IMR-90 (cell line): ENCODE data around the gene FRMD3. TPM values are rescaled to one million over a fixed set of nuclear protein-coding genes. Genes with fewer than 3 reads are reported as not detected.

ENCODE experiments used
- ATAC-seq: fragments of 200-7000 bp; cut with Tn5 transposase; 2 replicates; pipeline ENCODE4 v1.9.1; 2020; ENCODE audit warnings: low read depth, mild to moderate bottlenecking, moderate library complexity
- BruUV-seq: library from RNA; stranded (reverse); fragments of 400-500 nt; replicated peaks from 2 replicates; lab custom pipeline; 2021; lab: Mats Ljungman, UMichigan
- CTCF ChIA-PET: fragments of 300-600 bp; formaldehyde crosslinking; extraction: SDS; loops from one replicate; lab custom pipeline; 2021; ENCODE audit warnings: antibody characterized with exemption; lab: Yijun Ruan, JAX
- POLR2A ChIA-PET: fragments of 300-600 bp; sonication (Branson Sonifier 250); formaldehyde crosslinking; loops from one replicate; lab custom pipeline; 2022; ENCODE audit warnings: antibody characterized with exemption; ENCODE audit not compliant: unreplicated experiment; lab: Charles Lee
- DNase-seq: peaks from one replicate; pipeline ENCODE4 v3.0.0; 2013
- H2AFZ ChIP-seq: replicated peaks from 2 replicates; pipeline ENCODE3; 2013; ENCODE audit warnings: low read length, mild to moderate bottlenecking; ENCODE audit not compliant: poor library complexity
- H2AK5ac ChIP-seq: 2 replicates; pipeline ENCODE4 v1.6.1; 2013; ENCODE audit warnings: low read depth, low read length, inconsistent platforms
- H2AK9ac ChIP-seq: replicated peaks from 2 replicates; pipeline ENCODE3; 2013; ENCODE audit warnings: mild to moderate bottlenecking, low read depth, low read length, moderate library complexity; ENCODE audit not compliant: poor library complexity
- H2BK120ac ChIP-seq: 2 replicates; pipeline ENCODE4 v1.6.1; 2013; ENCODE audit warnings: low read depth, low read length, inconsistent platforms
- H2BK15ac ChIP-seq: 3 replicates; pipeline ENCODE4 v1.6.1; 2013; ENCODE audit warnings: low read depth, low read length, inconsistent platforms
- H2BK20ac ChIP-seq: 2 replicates; pipeline ENCODE4 v1.6.1; 2013; ENCODE audit warnings: low read depth, mild to moderate bottlenecking, inconsistent platforms, low read length, moderate library complexity
- H2BK5ac ChIP-seq: 2 replicates; pipeline ENCODE4 v1.6.1; 2013; ENCODE audit warnings: mild to moderate bottlenecking, low read depth, low read length, inconsistent platforms; ENCODE audit not compliant: poor library complexity, severe bottlenecking
- H3K14ac ChIP-seq: replicated peaks from 2 replicates; pipeline ENCODE4 v1.6.1; 2013; ENCODE audit warnings: low read depth, low read length, inconsistent platforms
- H3K18ac ChIP-seq: 2 replicates; pipeline ENCODE4 v1.6.1; 2013; ENCODE audit warnings: low read depth, low read length, control low read depth
- H3K23ac ChIP-seq: 2 replicates; pipeline ENCODE4 v1.6.1; 2013; ENCODE audit warnings: low read depth, low read length, inconsistent platforms
- H3K27ac ChIP-seq: 2 replicates; pipeline ENCODE4 v1.5.1; 2013; ENCODE audit warnings: mild to moderate bottlenecking, control low read depth, low read length; ENCODE audit not compliant: insufficient read depth
- H3K27me3 ChIP-seq: 2 replicates; pipeline ENCODE4 v1.6.1; 2013; ENCODE audit warnings: low read length; ENCODE audit not compliant: control insufficient read depth, insufficient read depth
- H3K36me3 ChIP-seq: 2 replicates; pipeline ENCODE4 v1.6.1; 2013; ENCODE audit warnings: low read length, mixed read lengths; ENCODE audit not compliant: control insufficient read depth, insufficient read depth
- H3K4ac ChIP-seq: 2 replicates; pipeline ENCODE4 v1.6.1; 2013; ENCODE audit warnings: low read depth, low read length, inconsistent platforms
- H3K4me1 ChIP-seq: 2 replicates; pipeline ENCODE4 v1.6.1; 2013; ENCODE audit warnings: low read length, mixed read lengths; ENCODE audit not compliant: control insufficient read depth, insufficient read depth
- H3K4me2 ChIP-seq: 2 replicates; pipeline ENCODE4 v1.6.1; 2013; ENCODE audit warnings: low read depth, mild to moderate bottlenecking, control low read depth, low read length, moderate library complexity
- H3K4me3 ChIP-seq: 2 replicates; pipeline ENCODE4 v1.5.1; 2013; ENCODE audit warnings: low read depth, mild to moderate bottlenecking, control low read depth, low read length, moderate library complexity; ENCODE audit not compliant: insufficient read depth
- H3K56ac ChIP-seq: 2 replicates; pipeline ENCODE4 v1.6.1; 2013; ENCODE audit warnings: low read length, inconsistent platforms; ENCODE audit not compliant: insufficient read depth; ENCODE audit errors: extremely low read depth
- H3K79me1 ChIP-seq, 2 experiments: 2 replicates each; pipeline ENCODE4 v1.6.1; 2013; ENCODE audit warnings: low read length in 2 of 2, inconsistent platforms in 1 of 2, low read depth in 1 of 2
- H3K9ac ChIP-seq: 2 replicates; pipeline ENCODE4 v1.6.1; 2013; ENCODE audit warnings: low read depth, low read length, control low read depth
- H3K9me1 ChIP-seq: 2 replicates; pipeline ENCODE4 v1.6.1; 2013; ENCODE audit warnings: low read length, inconsistent platforms; ENCODE audit not compliant: insufficient read depth
- H3K9me3 ChIP-seq: 2 replicates; pipeline ENCODE4 v1.6.1; 2013; ENCODE audit warnings: low read length; ENCODE audit not compliant: control insufficient read depth, insufficient read depth
- H4K20me1 ChIP-seq: 2 replicates; pipeline ENCODE4 v1.6.1; 2013; ENCODE audit warnings: low read length, inconsistent platforms; ENCODE audit not compliant: insufficient read depth
- H4K5ac ChIP-seq: 2 replicates; pipeline ENCODE4 v1.6.1; 2013; ENCODE audit warnings: mild to moderate bottlenecking, low read depth, low read length, control low read depth
- H4K8ac ChIP-seq, 2 experiments: 2 replicates each; pipeline ENCODE4 v1.6.1; 2013; ENCODE audit warnings: low read depth in 2 of 2, low read length in 2 of 2, control low read depth in 1 of 2, inconsistent platforms in 1 of 2
- H4K91ac ChIP-seq: 2 replicates; pipeline ENCODE4 v1.6.1; 2013; ENCODE audit warnings: low read depth, low read length, inconsistent platforms; ENCODE audit not compliant: insufficient read depth
- MAZ ChIP-seq: IDR thresholded peaks from 2 replicates; pipeline ENCODE4 v1.6.1; 2012; ENCODE audit warnings: low read depth, mild to moderate bottlenecking, low read length, improper control_type of control experiment, moderate library complexity, borderline replicate concordance
- RAD21 ChIP-seq: IDR thresholded peaks from 2 replicates; pipeline ENCODE4 v1.6.1; 2012; ENCODE audit warnings: low read length, improper control_type of control experiment
- WGBS, 2 experiments: methylation state at CpG; one replicate each; pipeline versions ENCODE4 v1.1.5 to v1.1.7; 2013; ENCODE audit warnings: missing lambda C conversion rate in 2 of 2; ENCODE audit not compliant: insufficient read length in 1 of 2; ENCODE audit errors: extremely low coverage in 2 of 2; 5-methylcytosine and 5-hydroxymethylcytosine counted together
- dilution Hi-C: fragments of 300-500 bp; cut with HindIII; formaldehyde crosslinking; loops from one replicate; pipeline ENCODE4 v1.14.3; 2018; ENCODE audit warnings: low sequenced_read_pairs; ENCODE audit not compliant: unreplicated experiment
- in situ Hi-C: fragments of 300-500 bp; cut with MboI; formaldehyde crosslinking; loops from 3 replicates; pipeline ENCODE4 v1.14.3; 2019; ENCODE audit warnings: low sequenced_read_pairs, inconsistent platforms, mixed read lengths
- intact Hi-C: fragments of 100-400 bp; cut with micrococcal nuclease; formaldehyde crosslinking; loops from 2 replicates; pipeline ENCODE4 v1.10.0; 2022
- polyA plus RNA-seq, 3 experiments: library from polyadenylated mRNA; depleted of rRNA; stranded (reverse); fragments of >200 nt; gene quantifications; 2 replicates each; pipeline ENCODE4 v1.2.3, GENCODE V29; 2012; ENCODE audit warnings: low replicate concordance in 1 of 3
- total RNA-seq: library from RNA; depleted of rRNA; stranded (reverse); fragments of >200 nt; gene quantifications from 2 replicates; pipeline ENCODE4 v1.2.3, GENCODE V29; 2012
- TF ChIP-seq, protein P1 (sequence below): conservative IDR thresholded peaks from 2 replicates; pipeline ENCODE4 v1.5.1; 2012; ENCODE audit warnings: mild to moderate bottlenecking, low read depth, low read length, improper control_type of control experiment

FRMD3 gene
- total and polyA plus RNA-seq, 2 of the 4 experiments (the other 2 are of a cell fraction): 0.02 to 0.18 TPM

- Histone ChIP-seq H3K9me3 (no peaks in the 10 kb centered on the region), H4K5ac (no peak overlapping the region), H4K91ac (no peak overlapping the region), H3K9ac (no peak overlapping the region), H3K79me1 (no peaks in the 10 kb centered on the region), H2BK120ac (no peak overlapping the region), H2BK15ac (no peak overlapping the region), H3K23ac (no peak overlapping the region), H3K4me2 (no peak overlapping the region), H2BK5ac (no peak overlapping the region), H2AK5ac (no peak overlapping the region), H3K36me3 (no peaks in the 10 kb centered on the region), H2AK9ac (no peak overlapping the region), H3K18ac (no peak overlapping the region), H3K4me3 (no peak overlapping the region), H3K4ac (no peak overlapping the region), H4K8ac (no peak overlapping the region), H3K4me1 (no peaks in the 10 kb centered on the region), H3K27ac (no peak overlapping the region), H3K27me3 (no peaks in the 10 kb centered on the region), H3K9me1 (no peaks in the 10 kb centered on the region), H2AFZ (no peak overlapping the region), H3K56ac (no peak overlapping the region), H3K14ac (no peak overlapping the region), H4K20me1 (no peaks in the 10 kb centered on the region), H2BK20ac (no peak overlapping the region)
- DNase-seq (peak; percentile 59), ATAC-seq (peak; percentile 87)
- intact Hi-C loops (no loop called here), dilution Hi-C loops (no loop called here), in situ Hi-C loops (no loop called here)
- CTCF ChIA-PET: no interaction called here
- 60% methylated on average over 1 of the region's 6 CpGs; no CpG with 5 or more reads in 1 of the 2 experiments for WGBS, 2 experiments
- POLR2A ChIA-PET: no interaction called here
- TF ChIP-seq RAD21: peak; percentile 25; the same call in 1 of the 2 replicates
- TF ChIP-seq, protein P1, sequence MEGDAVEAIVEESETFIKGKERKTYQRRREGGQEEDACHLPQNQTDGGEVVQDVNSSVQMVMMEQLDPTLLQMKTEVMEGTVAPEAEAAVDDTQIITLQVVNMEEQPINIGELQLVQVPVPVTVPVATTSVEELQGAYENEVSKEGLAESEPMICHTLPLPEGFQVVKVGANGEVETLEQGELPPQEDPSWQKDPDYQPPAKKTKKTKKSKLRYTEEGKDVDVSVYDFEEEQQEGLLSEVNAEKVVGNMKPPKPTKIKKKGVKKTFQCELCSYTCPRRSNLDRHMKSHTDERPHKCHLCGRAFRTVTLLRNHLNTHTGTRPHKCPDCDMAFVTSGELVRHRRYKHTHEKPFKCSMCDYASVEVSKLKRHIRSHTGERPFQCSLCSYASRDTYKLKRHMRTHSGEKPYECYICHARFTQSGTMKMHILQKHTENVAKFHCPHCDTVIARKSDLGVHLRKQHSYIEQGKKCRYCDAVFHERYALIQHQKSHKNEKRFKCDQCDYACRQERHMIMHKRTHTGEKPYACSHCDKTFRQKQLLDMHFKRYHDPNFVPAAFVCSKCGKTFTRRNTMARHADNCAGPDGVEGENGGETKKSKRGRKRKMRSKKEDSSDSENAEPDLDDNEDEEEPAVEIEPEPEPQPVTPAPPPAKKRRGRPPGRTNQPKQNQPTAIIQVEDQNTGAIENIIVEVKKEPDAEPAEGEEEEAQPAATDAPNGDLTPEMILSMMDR: peak; percentile 67
- no peak for TF ChIP-seq MAZ
- no TSS peak for BruUV-seq
These were observed 45.2 kb upstream of the FRMD3 start for GRCh38 chr9:83583151-83584014.
